Measurements from ENCODE around the gene AKNA. TPM values are rescaled to one million over a fixed set of nuclear protein-coding genes. Genes with fewer than 3 reads are reported as not detected.

AKNA gene
- total RNA-seq, 1 experiment from 2014 or later: 10.1 TPM

DNA sequence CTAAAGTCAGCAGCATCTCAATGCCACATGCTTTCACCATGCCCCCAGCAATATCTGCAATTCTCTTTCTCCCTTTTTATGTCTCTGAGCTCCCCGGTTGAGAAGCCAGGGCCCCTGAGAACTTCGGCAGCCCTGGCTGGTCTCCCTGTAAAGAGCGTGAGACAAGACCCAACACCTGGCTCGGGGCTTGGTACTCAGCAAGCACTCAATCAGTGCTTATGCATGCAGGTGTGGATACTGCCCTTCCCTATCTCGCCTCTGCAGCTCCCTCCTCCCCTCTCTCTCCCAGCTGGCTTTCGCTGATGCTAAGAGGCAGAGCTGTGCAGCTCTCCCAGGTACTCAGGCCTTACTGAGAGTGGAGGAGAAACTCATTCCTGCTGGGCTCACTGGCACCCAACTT is 41.7 kb upstream of the AKNA start:
- Histone ChIP-seq H3K4me1 (ENCODE audit: control insufficient read depth, insufficient read depth, low read length) (no peaks in the 10 kb centered on the region), H3K27ac (ENCODE audit: low read length) (no peak overlapping the region), H3K4me3 (ENCODE audit: low read depth in 2 of 2, low read length in 2 of 2) (no peak overlapping the region), H3K36me3 (ENCODE audit: control insufficient read depth, insufficient read depth, low read length) (no peaks in the 10 kb centered on the region), H3K9me3 (ENCODE audit: control insufficient read depth, insufficient read depth, low read depth, low read length) (no peaks in the 10 kb centered on the region), H3K27me3 (ENCODE audit: control insufficient read depth, insufficient read depth, low read length) (no peaks in the 10 kb centered on the region)
- DNase-seq (ENCODE audit: low read depth, low spot score) (no peak), ATAC-seq (no peak)
- intact Hi-C loops (cut with micrococcal nuclease; ENCODE audit: unreplicated experiment): no loop called here
- in situ Hi-C loops (cut with HindIII; ENCODE audit: low pct_unique_long_range_greater_than_20kb, low sequenced_read_pairs): no loop called here
- CTCF ChIA-PET: interaction anchor here (0.6 kb wide), 1 partner anchor 22 kb away, joined by 3 read pairs; no protein-coding TSS in a partner anchor
- no peak for TF ChIP-seq SIN3A (IDR thresholded peaks at IDR 0.05; ENCODE audit: borderline replicate concordance, insufficient read depth, low read depth, low read length)
- TF ChIP-seq, protein P1, sequence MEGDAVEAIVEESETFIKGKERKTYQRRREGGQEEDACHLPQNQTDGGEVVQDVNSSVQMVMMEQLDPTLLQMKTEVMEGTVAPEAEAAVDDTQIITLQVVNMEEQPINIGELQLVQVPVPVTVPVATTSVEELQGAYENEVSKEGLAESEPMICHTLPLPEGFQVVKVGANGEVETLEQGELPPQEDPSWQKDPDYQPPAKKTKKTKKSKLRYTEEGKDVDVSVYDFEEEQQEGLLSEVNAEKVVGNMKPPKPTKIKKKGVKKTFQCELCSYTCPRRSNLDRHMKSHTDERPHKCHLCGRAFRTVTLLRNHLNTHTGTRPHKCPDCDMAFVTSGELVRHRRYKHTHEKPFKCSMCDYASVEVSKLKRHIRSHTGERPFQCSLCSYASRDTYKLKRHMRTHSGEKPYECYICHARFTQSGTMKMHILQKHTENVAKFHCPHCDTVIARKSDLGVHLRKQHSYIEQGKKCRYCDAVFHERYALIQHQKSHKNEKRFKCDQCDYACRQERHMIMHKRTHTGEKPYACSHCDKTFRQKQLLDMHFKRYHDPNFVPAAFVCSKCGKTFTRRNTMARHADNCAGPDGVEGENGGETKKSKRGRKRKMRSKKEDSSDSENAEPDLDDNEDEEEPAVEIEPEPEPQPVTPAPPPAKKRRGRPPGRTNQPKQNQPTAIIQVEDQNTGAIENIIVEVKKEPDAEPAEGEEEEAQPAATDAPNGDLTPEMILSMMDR (IDR thresholded peaks at IDR 0.05): no peak
- TF ChIP-seq, protein P2, sequence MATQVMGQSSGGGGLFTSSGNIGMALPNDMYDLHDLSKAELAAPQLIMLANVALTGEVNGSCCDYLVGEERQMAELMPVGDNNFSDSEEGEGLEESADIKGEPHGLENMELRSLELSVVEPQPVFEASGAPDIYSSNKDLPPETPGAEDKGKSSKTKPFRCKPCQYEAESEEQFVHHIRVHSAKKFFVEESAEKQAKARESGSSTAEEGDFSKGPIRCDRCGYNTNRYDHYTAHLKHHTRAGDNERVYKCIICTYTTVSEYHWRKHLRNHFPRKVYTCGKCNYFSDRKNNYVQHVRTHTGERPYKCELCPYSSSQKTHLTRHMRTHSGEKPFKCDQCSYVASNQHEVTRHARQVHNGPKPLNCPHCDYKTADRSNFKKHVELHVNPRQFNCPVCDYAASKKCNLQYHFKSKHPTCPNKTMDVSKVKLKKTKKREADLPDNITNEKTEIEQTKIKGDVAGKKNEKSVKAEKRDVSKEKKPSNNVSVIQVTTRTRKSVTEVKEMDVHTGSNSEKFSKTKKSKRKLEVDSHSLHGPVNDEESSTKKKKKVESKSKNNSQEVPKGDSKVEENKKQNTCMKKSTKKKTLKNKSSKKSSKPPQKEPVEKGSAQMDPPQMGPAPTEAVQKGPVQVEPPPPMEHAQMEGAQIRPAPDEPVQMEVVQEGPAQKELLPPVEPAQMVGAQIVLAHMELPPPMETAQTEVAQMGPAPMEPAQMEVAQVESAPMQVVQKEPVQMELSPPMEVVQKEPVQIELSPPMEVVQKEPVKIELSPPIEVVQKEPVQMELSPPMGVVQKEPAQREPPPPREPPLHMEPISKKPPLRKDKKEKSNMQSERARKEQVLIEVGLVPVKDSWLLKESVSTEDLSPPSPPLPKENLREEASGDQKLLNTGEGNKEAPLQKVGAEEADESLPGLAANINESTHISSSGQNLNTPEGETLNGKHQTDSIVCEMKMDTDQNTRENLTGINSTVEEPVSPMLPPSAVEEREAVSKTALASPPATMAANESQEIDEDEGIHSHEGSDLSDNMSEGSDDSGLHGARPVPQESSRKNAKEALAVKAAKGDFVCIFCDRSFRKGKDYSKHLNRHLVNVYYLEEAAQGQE (IDR thresholded peaks at IDR 0.05; ENCODE audit: insufficient read depth in 1 of 2, low read depth in 2 of 2, low read length in 1 of 2): no peak
- POLR2A ChIA-PET: interaction anchor here (0.5 kb wide), 1 partner anchor 57 kb away, joined by 13 read pairs; no protein-coding TSS in a partner anchor
- no TSS peak for BruUV-seq (replicated peaks)

DNA sequence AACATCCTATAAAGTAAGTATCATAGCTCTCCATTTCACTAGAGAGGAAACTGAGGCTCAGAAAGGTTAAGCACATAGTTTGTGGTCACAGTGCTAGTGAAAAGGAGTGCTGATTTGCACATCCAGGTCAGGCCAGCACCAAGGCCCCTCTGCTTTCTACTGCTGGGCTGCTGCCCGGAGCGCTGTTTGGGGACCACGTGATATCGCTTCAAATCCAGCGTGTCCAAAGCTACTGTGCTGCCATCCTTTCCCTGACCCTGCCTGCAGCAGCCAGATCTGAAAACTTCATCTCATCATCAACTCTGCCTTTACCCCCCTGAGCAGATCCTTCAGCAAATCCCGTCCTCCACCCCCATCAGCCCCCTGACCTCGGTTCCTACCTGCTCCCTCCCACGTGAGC is 40.7 kb upstream of the AKNA start:
- Histone ChIP-seq H3K4me3 (ENCODE audit: low read depth in 2 of 2, low read length in 2 of 2) (no peak overlapping the region), H3K4me1 (ENCODE audit: control insufficient read depth, insufficient read depth, low read length) (no peaks in the 10 kb centered on the region), H3K9me3 (ENCODE audit: control insufficient read depth, insufficient read depth, low read depth, low read length) (no peaks in the 10 kb centered on the region), H3K27me3 (ENCODE audit: control insufficient read depth, insufficient read depth, low read length) (no peaks in the 10 kb centered on the region), H3K36me3 (ENCODE audit: control insufficient read depth, insufficient read depth, low read length) (no peaks in the 10 kb centered on the region), H3K27ac (ENCODE audit: low read length) (no peak overlapping the region)
- TF ChIP-seq TCF7L2 (IDR thresholded peaks at IDR 0.05; ENCODE audit: low read depth, low read length) (no peak), SIN3A (IDR thresholded peaks at IDR 0.05; ENCODE audit: borderline replicate concordance, insufficient read depth, low read depth, low read length) (no peak), POLR2AphosphoS5 (IDR thresholded peaks at IDR 0.05; ENCODE audit: low read depth, low read length) (no peak)
- TF ChIP-seq, protein P1 (IDR thresholded peaks at IDR 0.05): no peak
- TF ChIP-seq, protein P2 (IDR thresholded peaks at IDR 0.05; ENCODE audit: insufficient read depth in 1 of 2, low read depth in 2 of 2, low read length in 1 of 2): no peak
- in situ Hi-C loops (cut with HindIII; ENCODE audit: low pct_unique_long_range_greater_than_20kb, low sequenced_read_pairs): no loop called here
- intact Hi-C loops (cut with micrococcal nuclease; ENCODE audit: unreplicated experiment): no loop called here
- POLR2A ChIA-PET: no interaction called here
- no TSS peak for BruUV-seq (replicated peaks)
- DNase-seq (ENCODE audit: low read depth, low spot score) (no peak), ATAC-seq (no peak)
- CTCF ChIA-PET: no interaction called here
